NCI-H748 (cell line): ENCODE measurements around the gene ME3.

Experiments
- DNase-seq: peaks from one replicate; lab custom pipeline; 2025; ENCODE audit not compliant: unreplicated experiment; lab: John Stamatoyannopoulos, UW

Gene ME3

GRCh38 chr11:86519064-86519911 is 153.1 kb downstream of the ME3 start:
- no peak for DNase-seq

GRCh38 chr11:86518211-86518610 is 154.2 kb downstream of the ME3 start:
- no peak for DNase-seq

- no peak for DNase-seq
These were observed 154.9 kb downstream of the ME3 start for GRCh38 chr11:86517557-86517956.

GRCh38 chr11:86515297-86516094 is 156.9 kb downstream of the ME3 start:
- no peak for DNase-seq

GRCh38 chr11:86514453-86514852 is 158.0 kb downstream of the ME3 start:
- no peak for DNase-seq

DNA sequence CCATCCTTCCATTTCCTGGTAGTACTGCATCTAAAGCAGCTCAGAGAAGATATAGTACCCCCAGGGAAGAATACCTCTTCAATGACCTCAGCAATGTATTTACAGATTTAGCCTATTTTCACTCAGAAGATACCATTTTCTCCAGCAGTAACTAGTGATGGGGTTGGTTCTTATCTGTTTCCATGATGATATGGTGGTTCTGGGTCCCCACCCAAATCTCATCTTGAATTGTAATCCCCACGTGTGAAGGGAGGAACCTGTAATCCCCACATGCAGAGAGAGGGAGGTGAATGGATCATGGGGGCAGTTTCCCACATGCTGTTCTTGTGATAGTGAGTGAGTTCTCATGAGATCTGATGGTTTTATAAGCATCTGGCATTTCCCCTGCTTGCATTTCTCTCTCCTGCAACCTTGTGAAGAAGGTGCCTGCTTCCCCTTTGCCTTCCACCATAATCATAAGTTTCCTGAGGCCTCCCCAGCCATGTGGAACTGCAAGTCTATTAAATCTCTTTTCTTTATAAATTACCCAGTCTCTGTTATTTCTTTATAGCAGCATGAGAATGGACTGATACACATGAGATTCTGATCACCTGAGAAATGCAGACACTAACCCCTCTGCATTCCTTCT is 158.6 kb downstream of the ME3 start:
- DNase-seq: no peak

DNA sequence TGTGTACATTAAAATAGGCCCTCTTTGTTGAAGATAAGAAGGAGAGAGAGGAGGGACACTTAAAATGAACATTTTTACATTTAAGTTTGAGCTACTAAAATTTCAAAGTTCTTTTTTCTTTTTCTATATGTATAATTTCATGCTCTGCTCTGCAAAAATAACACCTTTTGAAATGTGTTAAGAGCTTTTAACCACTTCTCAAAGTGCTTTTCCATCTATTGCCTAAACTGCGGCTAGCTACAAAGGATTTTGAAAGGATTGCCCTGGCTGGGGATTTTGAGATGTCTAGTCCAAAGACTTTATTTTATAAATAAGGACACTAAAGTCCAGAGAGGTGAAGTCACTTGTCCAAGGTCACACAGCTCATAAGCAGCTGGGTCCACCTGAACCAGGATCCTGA is 159.3 kb downstream of the ME3 start:
- DNase-seq: no peak

GRCh38 chr11:86511086-86511551 is 161.3 kb downstream of the ME3 start:
- DNase-seq: no peak

- DNase-seq: no peak
These were observed 161.7 kb downstream of the ME3 start for GRCh38 chr11:86510674-86511073.

GRCh38 chr11:86510097-86510496 is 162.3 kb downstream of the ME3 start:
- DNase-seq: no peak

- no peak for DNase-seq
These were observed 162.8 kb downstream of the ME3 start for GRCh38 chr11:86509588-86509974.

- no peak for DNase-seq
These were observed 163.5 kb downstream of the ME3 start for GRCh38 chr11:86508604-86509587.

DNA sequence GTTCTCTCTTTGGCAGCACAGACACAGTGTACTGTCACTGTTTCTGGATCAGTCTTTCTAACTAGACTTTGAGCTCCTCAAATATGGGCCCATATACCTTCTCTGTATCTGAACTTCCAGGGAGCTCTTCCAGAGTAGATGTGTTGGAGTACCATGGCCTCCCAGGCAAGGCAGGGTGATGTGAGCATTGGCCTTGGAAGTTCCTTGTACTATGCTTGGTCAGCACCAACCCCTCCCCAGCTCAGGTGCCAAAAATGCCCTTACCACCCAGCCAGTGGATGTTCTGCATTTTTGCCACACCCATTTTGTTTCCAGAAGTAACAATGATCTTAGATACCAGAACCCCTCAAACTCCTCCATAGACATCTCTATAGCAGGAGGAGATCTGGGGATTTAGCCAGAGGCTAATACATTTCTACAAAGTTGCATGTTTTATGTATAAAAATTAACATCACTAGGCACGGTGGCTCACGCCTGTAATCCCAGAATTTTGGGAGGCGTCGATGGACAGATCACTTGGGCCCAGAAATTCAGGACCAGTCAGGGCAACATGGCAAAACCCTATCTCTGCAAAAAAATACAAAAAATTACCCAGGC is 165.1 kb downstream of the ME3 start:
- DNase-seq: no peak

- DNase-seq: no peak
These were observed 166.2 kb downstream of the ME3 start for GRCh38 chr11:86506235-86506634.

- no peak for DNase-seq
These were observed 169.3 kb downstream of the ME3 start for GRCh38 chr11:86503131-86503530.

GRCh38 chr11:86502137-86502642 is 170.2 kb downstream of the ME3 start:
- DNase-seq: no peak

- no peak for DNase-seq
These were observed 171.8 kb downstream of the ME3 start for GRCh38 chr11:86500500-86501140.

GRCh38 chr11:86499723-86500129 is 172.7 kb downstream of the ME3 start:
- no peak for DNase-seq

DNA sequence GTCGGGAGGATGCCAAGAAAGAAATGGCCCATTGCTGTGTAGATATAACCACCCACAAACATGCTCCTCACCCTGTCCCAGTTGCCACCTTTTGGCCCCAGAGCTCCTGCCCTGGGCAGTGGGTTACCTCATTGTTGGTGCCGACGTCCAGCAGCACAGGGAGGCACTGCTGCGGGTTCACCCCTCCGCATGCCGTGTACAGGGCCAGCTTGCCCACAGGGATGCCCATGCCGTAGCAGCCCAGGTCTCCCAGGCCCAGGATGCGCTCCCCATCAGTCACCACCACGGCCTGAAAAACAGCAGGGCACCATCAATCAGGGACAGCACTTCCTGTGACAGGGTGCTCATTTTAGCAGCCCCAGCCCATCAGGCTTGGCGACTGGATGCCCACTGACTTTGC is 174.6 kb downstream of the ME3 start:
- no peak for DNase-seq
